ENCODE measurements around the gene MAGI3.

DNA sequence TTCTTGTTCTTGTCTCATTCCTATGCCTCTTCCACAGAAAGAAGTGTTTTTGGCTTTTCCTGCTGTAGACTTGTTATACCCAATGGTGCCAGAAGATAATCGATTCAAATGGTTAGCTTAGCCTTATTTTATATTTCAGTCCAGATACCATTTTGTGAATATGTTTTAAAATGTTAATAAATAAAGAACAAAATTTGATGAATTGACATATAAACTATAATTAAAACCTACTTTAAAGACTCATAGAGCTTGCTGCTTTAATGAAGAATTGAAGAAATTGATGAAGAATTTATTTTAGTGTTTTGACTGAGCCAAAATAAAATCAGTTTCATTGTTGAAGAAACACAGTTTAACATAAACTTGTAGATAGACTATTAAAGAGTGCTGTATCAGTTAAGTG is 152.8 kb downstream of the MAGI3 start:
- TF ChIP-seq, protein P1, sequence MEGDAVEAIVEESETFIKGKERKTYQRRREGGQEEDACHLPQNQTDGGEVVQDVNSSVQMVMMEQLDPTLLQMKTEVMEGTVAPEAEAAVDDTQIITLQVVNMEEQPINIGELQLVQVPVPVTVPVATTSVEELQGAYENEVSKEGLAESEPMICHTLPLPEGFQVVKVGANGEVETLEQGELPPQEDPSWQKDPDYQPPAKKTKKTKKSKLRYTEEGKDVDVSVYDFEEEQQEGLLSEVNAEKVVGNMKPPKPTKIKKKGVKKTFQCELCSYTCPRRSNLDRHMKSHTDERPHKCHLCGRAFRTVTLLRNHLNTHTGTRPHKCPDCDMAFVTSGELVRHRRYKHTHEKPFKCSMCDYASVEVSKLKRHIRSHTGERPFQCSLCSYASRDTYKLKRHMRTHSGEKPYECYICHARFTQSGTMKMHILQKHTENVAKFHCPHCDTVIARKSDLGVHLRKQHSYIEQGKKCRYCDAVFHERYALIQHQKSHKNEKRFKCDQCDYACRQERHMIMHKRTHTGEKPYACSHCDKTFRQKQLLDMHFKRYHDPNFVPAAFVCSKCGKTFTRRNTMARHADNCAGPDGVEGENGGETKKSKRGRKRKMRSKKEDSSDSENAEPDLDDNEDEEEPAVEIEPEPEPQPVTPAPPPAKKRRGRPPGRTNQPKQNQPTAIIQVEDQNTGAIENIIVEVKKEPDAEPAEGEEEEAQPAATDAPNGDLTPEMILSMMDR (IDR thresholded peaks at IDR 0.05; ENCODE audit: low read depth, low read length, missing input control) = no peak
- no peak for TF ChIP-seq YY1 (IDR thresholded peaks at IDR 0.05)
- TF ChIP-seq, protein P2, sequence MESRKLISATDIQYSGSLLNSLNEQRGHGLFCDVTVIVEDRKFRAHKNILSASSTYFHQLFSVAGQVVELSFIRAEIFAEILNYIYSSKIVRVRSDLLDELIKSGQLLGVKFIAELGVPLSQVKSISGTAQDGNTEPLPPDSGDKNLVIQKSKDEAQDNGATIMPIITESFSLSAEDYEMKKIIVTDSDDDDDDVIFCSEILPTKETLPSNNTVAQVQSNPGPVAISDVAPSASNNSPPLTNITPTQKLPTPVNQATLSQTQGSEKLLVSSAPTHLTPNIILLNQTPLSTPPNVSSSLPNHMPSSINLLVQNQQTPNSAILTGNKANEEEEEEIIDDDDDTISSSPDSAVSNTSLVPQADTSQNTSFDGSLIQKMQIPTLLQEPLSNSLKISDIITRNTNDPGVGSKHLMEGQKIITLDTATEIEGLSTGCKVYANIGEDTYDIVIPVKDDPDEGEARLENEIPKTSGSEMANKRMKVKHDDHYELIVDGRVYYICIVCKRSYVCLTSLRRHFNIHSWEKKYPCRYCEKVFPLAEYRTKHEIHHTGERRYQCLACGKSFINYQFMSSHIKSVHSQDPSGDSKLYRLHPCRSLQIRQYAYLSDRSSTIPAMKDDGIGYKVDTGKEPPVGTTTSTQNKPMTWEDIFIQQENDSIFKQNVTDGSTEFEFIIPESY (IDR thresholded peaks at IDR 0.05) = no peak
- TF ChIP-seq SP1 (IDR thresholded peaks at IDR 0.05) = no peak
- no peak for TF ChIP-seq GABPA (IDR thresholded peaks at IDR 0.05 in 1 of 2, conservative IDR thresholded peaks at IDR 0.05 in 1 of 2)

All from liver (tissue), 3 donors.